H1 (cell line): ENCODE data around the gene OR10R2. TPM values are rescaled to one million over a fixed set of nuclear protein-coding genes. Genes with fewer than 3 reads are reported as not detected.

Experiments
- CTCF ChIA-PET: fragments of 300-600 bp; sonication (Branson Sonifier 250); formaldehyde crosslinking; loops from one replicate; lab custom pipeline; 2021; ENCODE audit not compliant: partially characterized antibody; lab: Charles Lee
- POLR2A ChIA-PET: fragments of 300-600 bp; sonication (Branson Sonifier 250); formaldehyde crosslinking; loops from one replicate; lab custom pipeline; 2021; ENCODE audit warnings: inconsistent platforms; ENCODE audit not compliant: partially characterized antibody; lab: Charles Lee
- DNase-seq, 2 experiments: peaks; one replicate each; pipeline versions ENCODE4 v3.0.0 to v3.0.0-alpha.2; 2010 to 2022; ENCODE audit warnings: low spot score in 2 of 2, low read depth in 1 of 2, mixed read lengths in 1 of 2
- FAIRE-seq: peaks from 2 replicates; lab custom pipeline; 2011; peaks lifted over from hg19 to GRCh38; lab: Jason Lieb, UNC
- H2AFZ ChIP-seq: 2 replicates; pipeline ENCODE4 v1.8.1; 2012; ENCODE audit warnings: low read length, inconsistent platforms
- H2AK5ac ChIP-seq: 2 replicates; pipeline ENCODE4 v1.6.1; 2013; ENCODE audit warnings: low read depth, low read length
- H2BK120ac ChIP-seq: replicated peaks from 2 replicates; pipeline ENCODE3; 2013; ENCODE audit warnings: low read depth, low read length, inconsistent platforms
- H2BK12ac ChIP-seq: 2 replicates; pipeline ENCODE4 v1.6.1; 2013; ENCODE audit warnings: low read depth, low read length
- H2BK15ac ChIP-seq: 2 replicates; pipeline ENCODE4 v1.6.1; 2013; ENCODE audit warnings: low read length
- H2BK20ac ChIP-seq: 2 replicates; pipeline ENCODE4 v1.6.1; 2013; ENCODE audit warnings: low read length
- H2BK5ac ChIP-seq: 2 replicates; pipeline ENCODE4 v1.6.1; 2013; ENCODE audit warnings: low read depth, low read length
- H3K14ac ChIP-seq: 2 replicates; pipeline ENCODE4 v1.6.1; 2013; ENCODE audit warnings: inconsistent platforms; ENCODE audit not compliant: insufficient read length
- H3K18ac ChIP-seq: 2 replicates; pipeline ENCODE4 v1.6.1; 2013; ENCODE audit warnings: low read length; ENCODE audit errors: extremely low read depth
- H3K23ac ChIP-seq: 2 replicates; pipeline ENCODE4 v1.6.1; 2013; ENCODE audit warnings: inconsistent platforms; ENCODE audit not compliant: insufficient read length
- H3K23me2 ChIP-seq: 2 replicates; pipeline ENCODE4 v1.6.1; 2013; ENCODE audit warnings: low read depth, low read length
- H3K27ac ChIP-seq: 2 replicates; pipeline ENCODE4 v1.6.1; 2011; ENCODE audit warnings: low read depth, low read length, inconsistent platforms
- H3K27me3 ChIP-seq, 4 experiments: replicated peaks in 1 of 4; 1 replicate in 1 of 4; 2 replicates in 3 of 4; pipeline versions ENCODE4 v1.6.1 to v1.8.1; 2011 to 2013; ENCODE audit warnings: low read length in 3 of 4, mild to moderate bottlenecking in 3 of 4, inconsistent platforms in 2 of 4, mixed read lengths in 2 of 4, moderate library complexity in 1 of 4; ENCODE audit not compliant: control insufficient read depth in 3 of 4, insufficient read depth in 3 of 4; ENCODE audit errors: extremely low read depth in 1 of 4
- H3K36me3 ChIP-seq, 4 experiments: 2 replicates each; pipeline versions ENCODE4 v1.6.1 to v1.8.1; 2011 to 2013; ENCODE audit warnings: mild to moderate bottlenecking in 4 of 4, low read length in 3 of 4, moderate library complexity in 2 of 4, control low read depth in 1 of 4, inconsistent platforms in 1 of 4; ENCODE audit not compliant: insufficient read depth in 4 of 4, control insufficient read depth in 2 of 4
- H3K4ac ChIP-seq: replicated peaks from 2 replicates; pipeline ENCODE3; 2013; ENCODE audit warnings: low read length, low read depth, mixed read lengths, inconsistent platforms; ENCODE audit not compliant: insufficient read length
- H3K4me1 ChIP-seq, 4 experiments: replicated peaks in 1 of 4; 1 replicate in 1 of 4; 2 replicates in 3 of 4; pipeline versions ENCODE4 v1.6.1 to v1.8.1; 2011 to 2013; ENCODE audit warnings: low read length in 3 of 4, inconsistent platforms in 2 of 4, mixed read lengths in 1 of 4; ENCODE audit not compliant: insufficient read depth in 4 of 4, control insufficient read depth in 3 of 4
- H3K4me2 ChIP-seq, 2 experiments: 2 replicates each; pipeline versions ENCODE4 v1.6.1 to v1.8.1; 2011 to 2013; ENCODE audit warnings: low read depth in 2 of 2, low read length in 2 of 2, control low read depth in 1 of 2, inconsistent platforms in 1 of 2, mild to moderate bottlenecking in 1 of 2; ENCODE audit not compliant: insufficient read depth in 1 of 2
- H3K4me3 ChIP-seq, 4 experiments: fragments of 200-600, 300-600 bp in 1 of 4; sonication (generic), shearing (Covaris generic), sonication (Bioruptor Twin) in 1 of 4; 2 replicates each; pipeline versions ENCODE4 v1.5.1 to v1.8.1; 2011 to 2016; ENCODE audit warnings: low read length in 4 of 4, low read depth in 3 of 4, control low read depth in 2 of 4, inconsistent platforms in 2 of 4, mild to moderate bottlenecking in 2 of 4, mixed read lengths in 1 of 4, moderate library complexity in 1 of 4; ENCODE audit not compliant: insufficient read depth in 2 of 4; ENCODE audit errors: extremely low read depth in 1 of 4
- H3K56ac ChIP-seq: replicated peaks from 2 replicates; pipeline ENCODE3; 2013; ENCODE audit warnings: low read depth, mild to moderate bottlenecking, mixed read lengths, low read length, inconsistent platforms; ENCODE audit not compliant: insufficient read length
- H3K79me1 ChIP-seq: 2 replicates; pipeline ENCODE4 v1.6.1; 2013; ENCODE audit warnings: low read depth, low read length, control low read depth
- H3K79me2 ChIP-seq, 2 experiments: 2 replicates each; pipeline versions ENCODE4 v1.6.1 to v1.8.1; 2012 to 2013; ENCODE audit warnings: low read length in 2 of 2, mild to moderate bottlenecking in 2 of 2, inconsistent platforms in 1 of 2; ENCODE audit not compliant: insufficient read depth in 2 of 2, control insufficient read depth in 1 of 2
- H3K9ac ChIP-seq, 4 experiments: replicated peaks in 1 of 4; 1 replicate in 1 of 4; 2 replicates in 3 of 4; pipeline versions ENCODE4 v1.6.1 to v1.8.1; 2011 to 2013; ENCODE audit warnings: low read depth in 3 of 4, low read length in 3 of 4, control low read depth in 2 of 4, mild to moderate bottlenecking in 2 of 4, moderate library complexity in 2 of 4, inconsistent platforms in 1 of 4; ENCODE audit errors: extremely low read depth in 1 of 4
- H3K9me3 ChIP-seq, 2 experiments: 2 replicates each; pipeline versions ENCODE4 v1.6.1 to v1.8.1; 2012 to 2013; ENCODE audit warnings: mild to moderate bottlenecking in 2 of 2, moderate library complexity in 2 of 2, control low read depth in 1 of 2, inconsistent platforms in 1 of 2, low read depth in 1 of 2, low read length in 1 of 2, mixed read lengths in 1 of 2; ENCODE audit not compliant: insufficient read depth in 2 of 2
- H4K20me1 ChIP-seq, 2 experiments: replicated peaks in 1 of 2; 2 replicates each; pipeline versions ENCODE3 to v1.8.1; 2011 to 2013; ENCODE audit warnings: inconsistent platforms in 2 of 2, low read length in 2 of 2, mild to moderate bottlenecking in 1 of 2; ENCODE audit not compliant: insufficient read depth in 2 of 2, control insufficient read depth in 1 of 2
- H4K5ac ChIP-seq: 2 replicates; pipeline ENCODE4 v1.6.1; 2013; ENCODE audit warnings: low read length, low read depth, mixed read lengths, inconsistent platforms; ENCODE audit not compliant: insufficient read length
- H4K8ac ChIP-seq: 2 replicates; pipeline ENCODE4 v1.8.0; 2013; ENCODE audit warnings: mild to moderate bottlenecking, moderate library complexity, low read length, inconsistent platforms; ENCODE audit not compliant: insufficient read depth; ENCODE audit errors: extremely low read depth
- H4K91ac ChIP-seq: replicated peaks from 2 replicates; pipeline ENCODE3; 2013; ENCODE audit warnings: low read length, mixed read lengths, inconsistent platforms; ENCODE audit not compliant: insufficient read length
- JUN ChIP-seq: IDR thresholded peaks from 2 replicates; pipeline ENCODE4 v1.6.1; 2011; ENCODE audit warnings: low read depth, mild to moderate bottlenecking, improper control_type of control experiment, low read length
- RFX5 ChIP-seq: IDR thresholded peaks from 2 replicates; pipeline ENCODE4 v1.6.1; 2011; ENCODE audit warnings: low read depth, low read length, improper control_type of control experiment, borderline replicate concordance
- SAP30 ChIP-seq: fragments of 300-600 bp; sonication (generic); IDR thresholded peaks from 2 replicates; pipeline ENCODE4 v1.7.1; 2012; ENCODE audit warnings: low read length, moderate library complexity, mild to moderate bottlenecking, inconsistent platforms; ENCODE audit not compliant: insufficient read depth, insufficient replicate concordance
- SIN3A ChIP-seq, 2 experiments: IDR thresholded peaks in 1 of 2; conservative IDR thresholded peaks in 1 of 2; 2 replicates each; pipeline ENCODE4 v1.6.1; 2011 to 2012; ENCODE audit warnings: low read length in 2 of 2, improper control_type of control experiment in 1 of 2, low read depth in 1 of 2, mild to moderate bottlenecking in 1 of 2
- SP1 ChIP-seq: IDR thresholded peaks from 2 replicates; pipeline ENCODE4 v1.6.1; 2011; ENCODE audit warnings: low read depth, low read length
- WGBS, 2 experiments: shearing (Covaris generic) in 1 of 2; methylation state at CpG; one replicate each; pipeline versions ENCODE4 v1.1.6 to v1.1.7; 2013 to 2015; ENCODE audit warnings: low lambda C conversion rate in 2 of 2, mixed read lengths in 2 of 2, inconsistent platforms in 1 of 2, low coverage in 1 of 2, missing lambda C conversion rate in 1 of 2; ENCODE audit not compliant: insufficient replicate concordance in 2 of 2, insufficient coverage in 1 of 2, insufficient read length in 1 of 2; ENCODE audit errors: extremely low coverage in 1 of 2, missing lambda C conversion rate in 1 of 2; 5-methylcytosine and 5-hydroxymethylcytosine counted together
- polyA plus RNA-seq, 7 experiments: library from polyadenylated mRNA; depleted of rRNA in 3 of 7; stranded (reverse) in 5 of 7; unstranded in 2 of 7; fragments of >200 nt in 5 of 7; fragments of 200-250 nt in 2 of 7; gene quantifications; 1 replicate in 5 of 7; 2 replicates in 1 of 7; 4 replicates in 1 of 7; pipeline versions ENCODE4 v1.2.1 to v1.2.3, GENCODE V29; 2011 to 2013; ENCODE audit warnings: missing spikeins in 2 of 7, mixed read lengths in 2 of 7
- total RNA-seq: library from RNA; stranded (reverse); fragmentation: NEBNext Ultra II Directional; extraction: Animal tissue kit (Norgen Biotek cat#: 25700); gene quantifications from 2 replicates; pipeline ENCODE4 v1.2.1, GENCODE V29; 2021

The OR10R2 gene
- total and polyA plus RNA-seq, 2 of the 8 experiments (the other 6 are each of a cell fraction or from before 2014, with no cell fraction given), result not detected

- Histone ChIP-seq H3K23me2 (no peaks in the 10 kb centered on the region), H3K9me3 (no peaks in the 10 kb centered on the region; a peak in 1 of 4 replicates), H2AK5ac (no peak overlapping the region), H4K8ac (no peak overlapping the region), H4K91ac (no peak overlapping the region), H3K79me1 (no peaks in the 10 kb centered on the region), H2BK20ac (no peak overlapping the region), H2BK120ac (no peak overlapping the region), H3K23ac (no peak overlapping the region), H4K5ac (no peak overlapping the region), H3K4me3 (no peak overlapping the region), H3K79me2 (no peaks in the 10 kb centered on the region), H2BK12ac (no peak overlapping the region), H3K27me3 (no peaks in the 10 kb centered on the region), H3K4ac (no peak overlapping the region), H3K9ac (no peak overlapping the region), H2AFZ (peak overlapping the region; percentile 45), H2BK5ac (no peak overlapping the region), H3K4me2 (no peak overlapping the region), H3K56ac (no peak overlapping the region), H3K18ac (no peak overlapping the region), H4K20me1 (no peaks in the 10 kb centered on the region), H2BK15ac (no peak overlapping the region), H3K4me1 (peaks cover 0 to 2% (median 1%) of the 10 kb centered on the region in 4 experiments; a peak in 2 of 7 replicates), H3K27ac (no peak overlapping the region), H3K36me3 (no peaks in the 10 kb centered on the region), H3K14ac (no peak overlapping the region)
- FAIRE-seq, result no peak
- DNase-seq, result no peak
- 80% methylated on average over 3 of the region's 3 CpGs; no CpG with 5 or more reads in 1 of the 2 experiments for WGBS, 2 experiments
- ChIA-PET POLR2A (no interaction called here), CTCF (interaction anchor here (0.8 to 1.9 kb wide), 3 partner anchors 14 to 397 kb away, joined by 3 to 7 read pairs (median 7); no protein-coding TSS in a partner anchor)
- TF ChIP-seq SP1, result no peak
- no peak for TF ChIP-seq RFX5
- TF ChIP-seq JUN, result no peak
- no peak for TF ChIP-seq SAP30
- no peak for TF ChIP-seq SIN3A (conservative IDR thresholded peaks at IDR 0.05 in 1 of 2, IDR thresholded peaks at IDR 0.05 in 1 of 2; ENCODE audit: low read depth in 1 of 2, low read length in 2 of 2)
Observed at GRCh38 chr1:158520955-158521665, 49.1 kb downstream of the OR10R2 start.
